HG03565 (cell line): ENCODE results near the gene KRT24.

ENCODE experiments used
- ATAC-seq: cut with Tn5 transposase; IDR thresholded peaks from one replicate; pipeline ENCODE4 v1.9.1; 2021; ENCODE audit warnings: mild to moderate bottlenecking, moderate library complexity; ENCODE audit not compliant: unreplicated experiment

Gene KRT24

DNA sequence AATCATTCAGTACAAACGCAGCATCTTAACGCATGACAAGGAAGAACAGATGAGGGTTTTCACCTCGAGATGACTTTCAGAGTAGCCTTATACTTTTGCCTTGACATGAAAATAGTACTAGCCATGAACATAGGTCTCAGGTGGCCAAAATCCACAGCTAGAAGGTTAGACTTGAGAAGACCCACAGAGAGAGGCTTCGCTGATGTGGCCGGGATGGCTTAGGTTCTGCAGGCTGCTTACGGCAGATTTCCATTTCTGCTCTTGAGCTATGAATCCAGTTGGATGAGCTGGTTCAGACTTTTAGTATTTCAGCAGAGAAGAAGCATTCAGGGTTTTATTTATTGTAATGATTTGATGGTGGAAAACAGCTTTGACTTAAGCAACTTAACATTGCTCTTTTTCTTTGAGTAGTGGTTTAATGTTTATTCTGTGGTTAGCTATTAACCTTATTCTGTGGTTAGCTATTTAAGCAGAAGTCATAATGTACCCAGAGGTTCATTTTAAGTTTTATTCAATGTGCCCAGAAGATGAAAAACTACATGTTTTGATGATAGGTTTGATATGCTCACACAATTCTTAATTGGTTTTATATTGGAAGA is 7.6 kb downstream of the KRT24 start:
- ATAC-seq: no peak

GRCh38 chr17:40694584-40694983 is 9.0 kb downstream of the KRT24 start:
- no peak for ATAC-seq

GRCh38 chr17:40687106-40687505 is 16.4 kb downstream of the KRT24 start:
- no peak for ATAC-seq

- no peak for ATAC-seq
Observed at GRCh38 chr17:40686192-40686591, 17.4 kb downstream of the KRT24 start.

- no peak for ATAC-seq
Observed at GRCh38 chr17:40680998-40681397, 22.6 kb downstream of the KRT24 start.

- no peak for ATAC-seq
Observed at GRCh38 chr17:40679523-40679907, 24.0 kb downstream of the KRT24 start.

DNA sequence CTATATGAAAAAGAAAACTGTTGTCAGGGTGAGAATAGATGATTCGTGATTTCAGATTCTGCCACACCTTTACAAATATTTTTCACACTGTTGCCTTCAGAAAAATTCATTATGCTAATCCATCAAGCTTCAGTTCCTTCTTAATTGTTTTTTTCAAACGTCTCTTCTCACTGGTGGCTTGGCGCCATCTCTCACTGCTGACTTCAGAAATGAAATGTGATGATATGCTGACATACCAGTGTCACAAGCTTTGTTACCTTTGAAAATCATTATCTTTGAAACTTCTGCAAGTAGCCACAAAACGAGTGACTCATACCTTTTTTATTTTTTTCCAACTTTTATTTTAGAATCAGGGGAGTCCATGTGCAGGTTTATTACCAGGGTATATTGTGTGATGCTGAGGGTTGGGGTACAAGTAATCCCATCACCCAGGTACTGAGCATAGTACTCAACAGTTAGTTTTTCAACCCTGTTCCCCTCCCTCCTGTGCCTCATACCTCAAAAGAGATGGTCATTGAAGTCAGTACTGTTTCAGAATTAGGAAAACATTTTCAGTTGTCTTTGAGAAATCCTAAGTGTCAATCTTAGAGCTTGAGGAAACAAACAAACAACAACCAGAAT is 24.5 kb downstream of the KRT24 start:
- no peak for ATAC-seq

- ATAC-seq: no peak
Observed at GRCh38 chr17:40675905-40676304, 27.6 kb downstream of the KRT24 start.

DNA sequence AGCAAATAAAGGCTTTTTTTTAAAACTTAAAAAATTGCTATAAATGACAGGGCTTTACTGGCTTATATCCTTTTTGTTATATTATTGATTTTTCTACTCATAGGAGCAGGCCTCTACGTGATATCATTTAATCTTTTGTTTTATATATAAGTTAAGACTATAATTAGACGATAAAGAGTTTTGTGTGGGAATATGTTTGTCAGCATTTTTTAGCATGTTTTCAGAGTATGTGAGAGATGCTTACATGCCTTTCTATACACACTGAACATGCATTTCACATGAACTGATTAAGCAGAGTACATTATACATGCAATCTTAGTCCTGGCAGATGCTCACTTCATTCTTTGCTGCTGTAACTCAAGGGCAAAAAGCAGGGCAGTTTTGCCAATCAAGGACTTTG is 30.9 kb downstream of the KRT24 start:
- no peak for ATAC-seq

DNA sequence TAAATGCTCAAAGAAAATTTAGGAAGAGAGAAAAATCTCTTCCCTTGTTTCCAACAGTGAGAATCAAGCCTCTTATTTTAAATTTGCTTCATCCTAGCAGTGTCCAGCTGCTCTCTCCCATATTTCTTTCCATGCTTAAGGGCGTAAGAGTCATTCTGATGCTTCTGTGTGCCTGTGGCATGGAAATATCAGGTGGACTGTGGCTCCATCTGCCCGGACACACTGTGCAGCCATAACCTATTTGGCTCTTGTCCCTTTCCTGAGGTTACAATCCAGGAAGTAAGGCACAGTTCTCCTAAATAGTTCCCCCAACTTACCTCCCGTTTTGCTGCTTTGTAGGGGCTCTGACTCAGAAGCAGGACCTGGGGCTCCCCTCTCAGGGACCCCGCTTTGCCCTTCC is 32.3 kb downstream of the KRT24 start:
- no peak for ATAC-seq

DNA sequence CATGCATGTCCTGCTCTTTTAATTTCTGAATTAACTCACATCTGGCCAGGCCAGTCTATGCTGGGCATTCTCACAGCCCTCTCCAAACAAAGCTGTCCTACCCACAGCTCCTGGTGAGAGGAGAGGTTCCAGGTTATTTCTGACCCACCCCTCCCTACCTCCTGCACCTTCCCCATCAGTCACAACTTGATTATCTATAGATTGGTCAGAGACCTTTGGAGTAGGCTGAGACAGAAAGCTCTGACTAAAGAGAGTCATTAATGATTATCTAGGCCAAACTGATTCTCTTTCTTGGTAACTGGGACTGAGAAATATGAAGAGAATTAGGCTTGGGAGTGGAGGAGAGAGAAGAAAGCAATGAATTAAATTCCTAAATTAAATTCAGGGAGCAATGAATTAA is 37.2 kb downstream of the KRT24 start:
- no peak for ATAC-seq

DNA sequence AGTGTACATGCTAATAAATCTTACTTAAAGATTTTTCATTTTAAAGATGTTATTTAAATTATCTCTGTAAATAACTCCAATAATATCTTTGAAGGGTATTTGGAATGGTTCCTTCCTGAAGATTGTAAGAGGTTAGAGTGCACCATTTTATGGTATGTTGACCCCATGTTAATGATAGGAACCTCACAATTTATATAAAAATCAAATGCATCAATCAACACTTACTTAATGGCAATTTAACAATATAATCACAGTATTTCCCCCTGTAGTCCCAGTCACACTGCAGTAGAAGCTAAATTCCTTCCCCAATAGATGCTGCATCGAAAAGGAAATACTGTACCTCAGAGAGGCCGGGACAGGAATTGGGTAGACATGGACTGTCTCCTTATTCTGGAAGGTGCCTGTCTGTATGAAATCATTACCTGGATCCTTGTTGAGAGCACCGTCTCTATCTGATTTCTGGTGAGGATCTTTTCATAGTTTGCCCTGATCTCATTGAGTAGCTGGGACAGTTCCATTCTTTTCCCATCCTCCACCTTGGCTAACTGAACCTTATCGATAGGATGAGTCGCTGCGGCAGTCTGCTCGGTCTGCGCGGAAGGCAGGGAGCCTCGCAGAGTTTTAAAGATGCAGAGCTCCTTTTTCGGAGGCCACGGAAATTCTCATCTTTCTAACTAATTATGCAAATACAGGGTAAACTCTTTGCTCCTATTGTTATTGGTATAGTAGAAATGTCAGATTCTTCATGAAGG is 38.8 kb downstream of the KRT24 start, which contains the start of gene KRT222:
TSS of gene KRT222 (minus strand) at position 596 of the 752 bp plus-strand sequence. CDS start at position 518, 78 bp downstream.
- ATAC-seq: no peak

- ATAC-seq: no peak
Observed at GRCh38 chr17:40663252-40663651, 40.3 kb downstream of the KRT24 start.

DNA sequence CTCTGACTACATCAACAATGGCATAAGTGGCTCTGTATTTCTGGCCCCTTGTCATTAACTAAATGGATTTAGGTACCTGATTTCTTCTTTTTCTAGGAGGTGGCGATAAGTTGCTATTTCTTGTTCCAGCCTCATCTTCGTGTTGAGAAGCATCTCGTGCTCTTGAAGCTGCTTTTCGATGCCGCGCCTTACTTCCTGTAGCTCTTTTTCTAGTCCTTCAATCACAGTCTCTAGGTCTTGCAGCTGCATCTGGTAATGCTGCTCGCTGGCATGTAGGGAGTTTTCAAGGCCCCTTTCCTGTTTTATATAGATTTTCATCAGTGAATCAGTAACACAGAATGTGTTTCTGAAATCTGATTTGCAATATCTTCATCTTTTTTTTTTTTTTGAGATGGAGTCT is 43.6 kb downstream of the KRT24 start:
- ATAC-seq: no peak

DNA sequence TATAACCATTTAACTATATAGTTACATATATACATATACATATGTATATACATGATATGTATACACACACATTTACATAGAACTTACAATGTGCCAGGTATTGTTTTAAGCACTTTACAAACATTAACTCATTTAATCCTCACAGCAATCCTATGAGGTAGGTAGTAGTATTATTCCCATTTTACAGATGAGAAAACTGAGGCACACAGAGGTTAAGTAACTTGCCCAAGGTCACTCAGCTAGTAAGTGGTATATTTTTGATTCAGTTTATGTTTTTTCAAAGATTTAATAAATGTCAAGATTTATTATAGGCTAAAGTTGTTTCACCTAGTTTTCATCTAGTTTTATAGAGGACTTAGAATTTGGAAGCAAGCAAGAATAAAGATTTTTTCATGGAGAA is 45.2 kb downstream of the KRT24 start:
- ATAC-seq: no peak

- ATAC-seq: no peak
Observed at GRCh38 chr17:40651939-40652338, 51.6 kb downstream of the KRT24 start.

GRCh38 chr17:40648384-40648968 is 55.1 kb downstream of the KRT24 start:
- ATAC-seq: no peak
